ENCODE measurements around the gene TNFAIP8.

Gene TNFAIP8

DNA sequence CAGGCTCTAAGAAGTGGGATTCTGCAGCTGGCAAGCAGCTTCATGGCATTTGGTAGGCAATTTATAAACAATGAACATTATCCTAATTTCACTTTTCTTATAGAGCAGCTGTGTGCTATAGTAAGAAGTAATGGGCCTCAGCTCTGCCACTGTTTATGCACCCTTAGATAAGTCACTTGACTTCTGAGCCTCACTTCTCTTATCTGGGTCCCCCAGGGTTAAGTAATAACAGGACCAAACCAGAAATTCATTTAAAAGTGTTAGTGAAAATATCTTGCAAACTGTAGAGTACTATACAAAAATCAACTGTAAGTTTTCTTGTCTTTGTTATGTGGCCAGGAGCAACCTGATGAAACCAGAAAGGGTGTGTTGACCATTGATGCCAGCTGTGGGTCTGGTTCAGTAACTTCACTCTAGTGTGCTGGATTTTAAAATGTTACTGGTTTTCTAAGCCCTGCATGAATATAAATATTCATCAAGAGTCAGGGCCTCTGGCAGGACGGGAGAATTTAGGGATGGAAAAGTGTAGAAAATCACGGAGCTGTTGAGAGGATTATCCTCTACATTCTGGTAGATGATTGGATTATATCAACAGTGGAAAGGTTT is 24.2 kb downstream of the TNFAIP8 start:
- no peak for TF ChIP-seq GATA3 (IDR thresholded peaks at IDR 0.05; ENCODE audit: low read depth, low read length)
- TF ChIP-seq GATA2 (IDR thresholded peaks at IDR 0.05; ENCODE audit: low read depth, low read length) = no peak

DNA sequence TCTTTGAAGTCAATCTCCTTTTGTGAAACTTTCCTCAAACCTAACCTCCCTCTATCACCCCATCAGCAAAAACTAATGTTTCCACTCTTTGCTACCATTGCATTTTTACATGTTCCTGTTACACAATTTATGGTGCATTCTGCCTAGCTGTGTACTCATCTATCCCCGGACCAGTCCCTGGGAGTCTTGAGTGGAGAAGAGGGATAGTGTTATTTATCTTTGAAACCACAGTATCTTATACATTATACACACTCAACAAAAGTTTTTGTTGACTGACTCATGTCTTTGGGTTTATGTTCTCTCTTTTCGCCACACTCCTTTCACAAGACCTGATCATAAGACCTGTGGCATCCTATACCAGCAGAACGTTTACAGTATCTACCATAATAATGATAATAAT is 26.4 kb downstream of the TNFAIP8 start:
- TF ChIP-seq GATA2 (IDR thresholded peaks at IDR 0.05; ENCODE audit: low read depth, low read length) (no peak), GATA3 (IDR thresholded peaks at IDR 0.05; ENCODE audit: low read depth, low read length) (no peak)

- TF ChIP-seq GATA2 (IDR thresholded peaks at IDR 0.05; ENCODE audit: low read depth, low read length) (no peak), GATA3 (IDR thresholded peaks at IDR 0.05; ENCODE audit: low read depth, low read length) (no peak)
Observed at GRCh38 chr5:119383008-119383407, 27.2 kb downstream of the TNFAIP8 start.

GRCh38 chr5:119385136-119385535 is 29.3 kb downstream of the TNFAIP8 start:
- TF ChIP-seq GATA2 (IDR thresholded peaks at IDR 0.05; ENCODE audit: low read depth, low read length) (no peak), GATA3 (IDR thresholded peaks at IDR 0.05; ENCODE audit: low read depth, low read length) (no peak)

DNA sequence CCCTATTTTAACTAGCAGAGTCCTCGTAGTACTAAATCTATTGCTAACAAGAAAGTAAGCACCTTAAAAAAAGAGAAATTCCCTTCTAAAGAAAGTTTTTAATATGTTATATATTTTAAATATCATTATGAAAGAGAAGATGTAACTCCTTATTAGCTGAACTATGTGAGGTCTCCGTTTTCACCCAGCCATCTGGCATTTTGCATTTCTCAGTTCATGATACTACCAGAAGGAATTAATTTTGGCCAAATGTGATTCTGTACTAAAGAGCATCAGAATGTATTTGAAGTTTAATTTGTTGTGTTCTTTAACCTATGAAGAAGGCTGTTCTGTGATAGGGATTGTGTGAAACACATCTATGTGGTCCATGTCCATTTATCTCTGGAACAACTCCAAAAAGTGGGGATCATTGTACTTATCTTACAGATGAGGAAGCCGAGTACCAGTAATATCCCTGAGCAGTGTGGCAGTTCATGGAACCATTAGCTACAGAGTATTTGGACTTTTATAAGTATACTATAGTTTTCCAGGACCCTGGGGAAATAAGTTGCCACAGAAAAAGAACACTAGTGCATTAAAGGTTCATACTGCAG is 29.8 kb downstream of the TNFAIP8 start:
- no peak for TF ChIP-seq GATA2 (IDR thresholded peaks at IDR 0.05; ENCODE audit: low read depth, low read length)
- TF ChIP-seq GATA3 (IDR thresholded peaks at IDR 0.05; ENCODE audit: low read depth, low read length) = no peak

DNA sequence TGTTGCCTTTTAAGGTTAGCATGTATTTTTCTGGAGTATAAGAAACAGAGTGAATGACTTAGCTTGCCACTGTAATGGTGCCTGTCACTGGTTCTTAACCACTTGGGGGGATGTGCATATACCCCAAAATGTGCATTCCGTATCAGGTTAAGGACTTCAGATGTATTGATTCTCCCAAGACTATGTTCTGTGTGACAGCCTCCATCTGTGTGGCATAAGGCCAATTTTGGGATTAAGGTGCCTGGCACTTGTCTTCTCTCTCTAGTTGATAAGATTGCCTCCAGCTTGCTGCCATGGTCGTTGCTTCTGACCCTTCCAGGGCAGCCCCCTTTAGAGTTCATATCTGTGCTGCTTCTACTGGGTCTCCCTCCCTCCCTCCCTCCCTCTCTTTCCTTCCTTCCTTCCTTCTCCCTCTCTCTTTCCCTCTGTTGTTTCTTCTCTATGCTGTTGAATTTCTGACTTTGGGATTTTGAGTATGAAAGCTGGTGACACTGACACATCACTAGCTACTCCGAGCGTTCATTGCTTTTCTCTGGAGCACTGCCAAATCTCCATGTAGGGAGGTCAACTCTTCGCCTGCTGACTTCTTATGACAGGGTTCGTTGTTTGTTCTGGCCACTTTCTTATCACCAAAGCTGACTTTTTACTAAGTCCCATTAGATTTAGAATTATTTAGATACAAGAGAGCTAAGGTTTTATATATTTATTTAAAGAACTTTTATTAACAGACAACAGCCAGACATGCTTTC is 31.0 kb downstream of the TNFAIP8 start:
- TF ChIP-seq GATA3 (IDR thresholded peaks at IDR 0.05; ENCODE audit: low read depth, low read length) (no peak), GATA2 (IDR thresholded peaks at IDR 0.05; ENCODE audit: low read depth, low read length) (no peak)

DNA sequence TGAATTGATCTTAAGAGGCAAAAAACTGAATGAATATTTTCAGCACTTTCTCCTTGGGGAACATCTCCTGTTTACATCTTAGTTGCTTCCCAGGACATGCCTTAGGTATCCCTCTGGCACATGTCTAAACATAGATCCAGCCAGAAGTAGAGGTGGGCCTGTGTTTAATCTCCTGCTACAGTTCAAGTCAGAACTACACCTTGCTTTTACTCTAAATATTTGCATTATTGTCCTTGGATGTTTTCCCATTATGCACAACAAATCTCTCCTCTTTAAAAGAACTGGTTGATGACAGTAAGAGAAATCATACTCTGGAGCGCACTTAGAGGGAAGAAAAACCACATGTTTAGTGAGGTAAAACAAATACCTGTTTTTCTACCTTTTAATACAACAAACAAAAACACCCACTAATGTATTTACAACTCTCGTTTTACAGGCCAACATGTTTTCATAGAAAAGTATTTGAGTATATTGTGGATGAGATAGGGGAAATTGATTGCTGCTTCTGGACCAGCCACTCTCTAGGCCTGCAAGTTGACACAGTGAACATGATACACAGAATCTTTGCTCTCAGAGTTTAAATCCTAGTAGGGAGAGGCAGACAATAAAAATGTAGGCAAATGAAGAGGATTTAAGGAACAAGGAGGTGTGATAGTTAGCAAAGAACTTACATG is 32.3 kb downstream of the TNFAIP8 start:
- no peak for TF ChIP-seq GATA3 (IDR thresholded peaks at IDR 0.05; ENCODE audit: low read depth, low read length)

DNA sequence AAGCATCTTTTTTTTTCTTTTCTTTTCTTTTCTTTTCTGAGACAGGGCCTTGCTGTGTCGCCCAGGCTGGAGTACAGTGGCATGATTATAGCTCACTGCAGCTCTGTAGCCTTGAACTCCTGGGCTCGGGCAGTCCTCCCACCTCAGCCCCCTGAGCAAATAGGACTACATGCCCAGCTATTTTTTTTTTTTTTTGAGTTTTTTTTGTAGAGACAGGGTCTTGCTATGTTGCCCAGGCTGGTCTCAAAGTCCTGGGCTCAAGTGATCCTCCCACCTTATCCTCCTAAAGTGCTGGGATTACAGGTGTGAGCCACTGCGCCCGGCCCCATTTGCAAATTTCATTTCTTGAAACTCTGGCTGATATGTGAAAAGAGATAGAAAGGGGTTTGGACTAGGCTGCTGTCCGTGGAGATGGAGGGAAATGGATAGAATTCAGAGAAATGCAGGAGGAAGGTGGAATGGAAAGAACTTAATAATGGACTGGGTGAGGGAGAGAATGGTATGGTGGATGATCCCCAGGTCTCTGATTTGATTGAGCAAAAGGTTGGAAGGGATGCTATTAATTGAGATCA is 32.9 kb downstream of the TNFAIP8 start:
- TF ChIP-seq GATA2 (IDR thresholded peaks at IDR 0.05; ENCODE audit: low read depth, low read length) (no peak), GATA3 (IDR thresholded peaks at IDR 0.05; ENCODE audit: low read depth, low read length) (no peak)

DNA sequence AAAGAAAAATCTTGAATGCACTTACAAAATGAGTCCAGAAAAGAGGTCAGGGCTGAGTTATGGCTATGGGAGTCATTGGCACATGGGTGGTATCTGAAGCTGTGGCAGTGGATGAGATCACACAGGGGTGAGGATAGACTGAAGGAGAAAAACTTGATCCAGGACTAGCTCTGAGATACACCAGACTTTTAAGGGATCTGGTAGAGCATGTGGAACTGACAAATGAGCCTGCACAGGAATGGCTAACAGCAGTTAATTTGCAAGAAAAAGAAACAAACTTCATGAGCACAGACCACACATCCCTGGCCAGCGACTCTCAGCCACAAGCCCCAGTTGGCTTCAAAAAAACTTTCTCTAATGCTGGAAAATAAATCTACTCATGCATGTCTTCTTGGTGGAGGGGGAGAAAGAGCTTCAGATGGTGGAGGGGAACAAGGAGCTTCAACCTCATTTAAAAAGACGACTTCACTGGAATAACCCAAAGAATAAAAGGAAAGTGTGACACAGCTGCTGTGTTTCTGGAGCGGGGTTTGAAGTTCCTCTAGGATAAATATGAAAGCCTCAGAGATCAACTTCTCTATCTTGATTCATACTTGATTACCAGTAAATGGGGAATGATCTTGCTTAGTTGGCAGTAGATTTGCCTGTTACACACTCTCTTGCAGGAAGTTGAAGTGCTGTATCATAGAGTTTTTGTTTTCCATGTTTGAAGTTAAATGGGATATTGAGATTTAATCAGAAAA is 33.6 kb downstream of the TNFAIP8 start:
- TF ChIP-seq GATA3 (IDR thresholded peaks at IDR 0.05; ENCODE audit: low read depth, low read length) = no peak
- no peak for TF ChIP-seq GATA2 (IDR thresholded peaks at IDR 0.05; ENCODE audit: low read depth, low read length)

GRCh38 chr5:119390404-119390803 is 34.6 kb downstream of the TNFAIP8 start:
- TF ChIP-seq GATA3 (IDR thresholded peaks at IDR 0.05; ENCODE audit: low read depth, low read length) (no peak), GATA2 (IDR thresholded peaks at IDR 0.05; ENCODE audit: low read depth, low read length) (no peak)

DNA sequence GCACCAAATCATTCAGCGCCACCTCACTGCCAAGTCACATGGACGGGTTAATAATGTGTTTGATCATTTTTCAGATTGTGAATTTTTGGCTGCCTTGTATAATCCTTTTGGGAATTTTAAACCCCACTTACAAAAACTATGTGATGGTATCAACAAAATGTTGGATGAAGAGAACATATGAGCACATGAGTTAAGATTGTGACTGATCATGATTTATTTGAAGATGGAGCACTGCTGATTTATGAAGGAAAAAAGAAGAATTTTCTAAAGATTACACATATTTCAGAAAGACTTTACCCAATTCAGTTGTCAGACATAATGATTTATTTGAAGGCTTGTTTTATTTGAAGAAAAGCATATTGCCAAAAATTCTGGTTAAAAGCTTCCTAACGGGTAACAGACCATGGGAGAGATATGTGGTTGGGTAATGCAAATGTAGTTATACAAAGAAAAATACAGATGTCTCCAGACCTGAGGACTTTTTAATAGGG is 37.4 kb downstream of the TNFAIP8 start:
- TF ChIP-seq GATA3 (IDR thresholded peaks at IDR 0.05; ENCODE audit: low read depth, low read length) (no peak), GATA2 (IDR thresholded peaks at IDR 0.05; ENCODE audit: low read depth, low read length) (no peak)

DNA sequence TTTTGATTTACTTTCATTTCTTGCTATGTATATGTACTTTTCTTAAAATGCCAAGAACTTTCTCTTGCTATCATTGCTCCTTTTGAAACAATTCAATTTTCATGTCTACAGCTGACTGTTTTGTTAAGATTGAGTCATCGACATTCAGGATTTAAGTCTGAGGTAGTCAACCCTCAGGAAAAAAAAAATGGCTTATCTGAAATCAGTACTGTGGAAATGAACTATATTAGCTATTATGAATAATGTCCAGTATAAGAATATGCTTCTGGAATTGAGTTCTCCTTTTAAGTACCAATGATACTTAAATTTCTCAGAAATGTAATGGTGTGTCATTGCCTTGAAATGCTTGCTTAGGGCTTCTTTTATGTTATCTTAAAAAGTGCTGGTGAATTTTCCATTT is 37.9 kb downstream of the TNFAIP8 start:
- TF ChIP-seq GATA3 (IDR thresholded peaks at IDR 0.05; ENCODE audit: low read depth, low read length) = no peak
- TF ChIP-seq GATA2 (IDR thresholded peaks at IDR 0.05; ENCODE audit: low read depth, low read length) = no peak

DNA sequence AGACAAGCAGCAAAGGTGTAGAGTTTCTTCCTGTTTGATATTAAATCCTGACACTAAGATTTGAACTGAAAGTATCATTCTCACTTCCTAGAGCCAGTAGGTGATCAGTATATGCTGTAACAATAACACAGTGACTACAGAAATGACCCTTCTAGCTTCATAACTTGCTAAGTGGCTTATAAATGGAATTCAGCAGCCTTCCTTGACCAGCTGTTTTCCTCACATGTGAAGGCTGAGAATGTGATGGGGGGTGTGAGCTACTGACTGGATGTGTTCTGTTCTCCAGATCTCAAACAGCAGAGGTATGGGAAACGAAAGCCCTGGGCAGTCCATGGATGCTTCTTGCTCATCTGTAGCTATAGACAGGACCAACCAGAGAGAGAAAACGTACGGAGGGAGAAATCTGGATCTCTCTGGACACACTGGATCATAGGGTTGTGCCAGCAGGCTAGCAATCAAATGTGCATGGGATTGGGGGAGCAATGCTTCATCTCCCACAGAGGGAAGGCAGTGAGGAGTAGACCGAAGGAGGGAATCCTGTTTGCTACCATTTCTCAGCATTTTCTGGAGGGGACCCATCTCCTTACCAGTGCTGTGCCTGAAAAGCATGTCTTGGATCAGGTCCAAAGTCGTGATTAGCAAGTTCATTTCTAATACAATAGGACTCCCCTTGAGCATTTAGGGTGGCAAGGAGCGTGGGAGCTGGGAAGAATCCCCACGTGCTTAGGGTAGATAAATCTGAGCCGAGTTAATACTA is 39.4 kb downstream of the TNFAIP8 start:
- no peak for TF ChIP-seq GATA3 (IDR thresholded peaks at IDR 0.05; ENCODE audit: low read depth, low read length)
- TF ChIP-seq GATA2 (IDR thresholded peaks at IDR 0.05; ENCODE audit: low read depth, low read length) = no peak
